AG09309 (cell line): Measurements from ENCODE around the gene GAB1.

Experiments
- DNase-seq: peaks from one replicate; pipeline ENCODE4 v3.0.0-alpha.2; 2010; ENCODE audit warnings: low read depth
- H3K4me3 ChIP-seq: 2 replicates; pipeline ENCODE4 v1.5.1; 2011; ENCODE audit warnings: mild to moderate bottlenecking, low read depth, low read length, moderate library complexity; ENCODE audit not compliant: control insufficient read depth
- TF ChIP-seq, protein P1 (sequence below): IDR thresholded peaks from 2 replicates; pipeline ENCODE4 v1.5.1; 2011; ENCODE audit warnings: mild to moderate bottlenecking, low read depth, low read length, inconsistent platforms; ENCODE audit not compliant: insufficient read depth, control insufficient read depth; ENCODE audit errors: missing control alignments

The GAB1 gene

DNA sequence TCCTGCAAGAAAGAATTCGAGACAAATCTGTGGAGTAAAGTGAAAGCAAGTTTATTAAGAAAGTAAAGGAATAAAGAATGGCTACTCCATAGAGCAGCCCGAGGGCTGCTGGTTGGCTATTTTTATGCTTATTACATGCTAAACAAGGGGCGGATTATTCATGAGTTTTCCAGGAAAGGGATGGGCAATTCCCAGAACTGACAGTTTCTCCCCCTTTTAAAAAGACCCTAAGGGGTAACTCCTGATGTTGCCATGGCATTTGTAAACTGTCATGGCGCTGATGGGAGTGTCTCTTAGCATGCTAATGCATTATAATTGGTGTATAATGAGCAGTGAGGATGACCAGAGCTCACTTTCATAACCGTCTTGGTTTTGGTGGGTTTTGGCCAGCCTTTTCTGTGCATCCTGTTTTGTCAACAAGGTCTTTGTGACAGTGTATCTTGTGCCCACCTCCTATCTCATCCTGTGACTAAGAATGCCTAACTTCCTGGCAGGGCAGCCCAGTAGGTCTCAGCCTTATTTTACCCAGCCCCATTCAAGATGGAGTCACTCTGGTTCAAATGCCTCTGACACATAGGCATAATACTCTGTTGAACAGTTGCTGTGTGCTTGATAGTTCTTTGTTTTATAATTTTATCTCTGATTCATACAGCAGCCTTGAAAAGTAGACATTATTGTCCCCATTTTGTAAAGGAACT lies 25.8 kb downstream of the GAB1 start:
- TF ChIP-seq, protein P1, sequence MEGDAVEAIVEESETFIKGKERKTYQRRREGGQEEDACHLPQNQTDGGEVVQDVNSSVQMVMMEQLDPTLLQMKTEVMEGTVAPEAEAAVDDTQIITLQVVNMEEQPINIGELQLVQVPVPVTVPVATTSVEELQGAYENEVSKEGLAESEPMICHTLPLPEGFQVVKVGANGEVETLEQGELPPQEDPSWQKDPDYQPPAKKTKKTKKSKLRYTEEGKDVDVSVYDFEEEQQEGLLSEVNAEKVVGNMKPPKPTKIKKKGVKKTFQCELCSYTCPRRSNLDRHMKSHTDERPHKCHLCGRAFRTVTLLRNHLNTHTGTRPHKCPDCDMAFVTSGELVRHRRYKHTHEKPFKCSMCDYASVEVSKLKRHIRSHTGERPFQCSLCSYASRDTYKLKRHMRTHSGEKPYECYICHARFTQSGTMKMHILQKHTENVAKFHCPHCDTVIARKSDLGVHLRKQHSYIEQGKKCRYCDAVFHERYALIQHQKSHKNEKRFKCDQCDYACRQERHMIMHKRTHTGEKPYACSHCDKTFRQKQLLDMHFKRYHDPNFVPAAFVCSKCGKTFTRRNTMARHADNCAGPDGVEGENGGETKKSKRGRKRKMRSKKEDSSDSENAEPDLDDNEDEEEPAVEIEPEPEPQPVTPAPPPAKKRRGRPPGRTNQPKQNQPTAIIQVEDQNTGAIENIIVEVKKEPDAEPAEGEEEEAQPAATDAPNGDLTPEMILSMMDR = no peak
- no peak for DNase-seq
- no peak overlapping the region for H3K4me3 ChIP-seq

DNA sequence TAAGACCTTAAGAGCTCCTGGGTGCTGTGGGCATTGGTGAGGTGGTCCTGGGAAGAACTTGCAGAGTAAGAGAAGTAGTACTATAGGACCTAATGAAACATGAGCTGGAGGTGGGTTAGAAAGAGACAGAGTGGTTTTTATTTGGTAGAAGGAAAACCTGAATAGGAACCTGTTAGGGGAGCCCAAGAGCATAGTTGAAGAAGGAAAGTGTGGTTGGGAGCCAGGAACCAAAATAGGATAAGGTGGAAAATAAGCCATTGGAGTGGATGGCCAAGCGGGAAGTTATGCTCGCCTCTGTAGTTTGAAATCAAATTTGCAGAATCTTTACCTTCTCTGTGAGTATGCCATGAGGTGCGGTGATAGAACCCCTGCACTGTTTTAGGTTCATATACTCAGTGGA lies 26.7 kb downstream of the GAB1 start:
- TF ChIP-seq, protein P1 = no peak
- DNase-seq = no peak
- no peak overlapping the region for H3K4me3 ChIP-seq

DNA sequence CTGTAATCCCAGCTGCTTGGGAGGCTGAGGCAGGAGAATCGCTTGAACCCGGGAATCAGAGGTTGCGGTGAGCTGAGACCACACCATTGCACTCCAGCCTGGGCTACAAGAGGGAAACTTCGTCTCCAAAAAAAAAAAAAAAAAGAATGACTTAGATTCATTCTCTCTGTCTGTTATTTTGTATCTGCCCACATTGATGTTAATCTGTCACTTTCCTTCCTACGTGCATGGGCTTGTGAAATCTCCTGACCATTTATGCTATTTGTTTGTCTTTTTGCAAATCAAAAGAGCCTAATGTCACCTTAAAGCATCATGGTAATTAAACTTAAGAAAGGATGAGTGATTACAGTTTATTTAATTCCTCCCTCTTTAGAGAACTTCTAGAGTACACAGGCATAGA lies 27.4 kb downstream of the GAB1 start:
- TF ChIP-seq, protein P1 = no peak
- no peak overlapping the region for H3K4me3 ChIP-seq
- no peak for DNase-seq

DNA sequence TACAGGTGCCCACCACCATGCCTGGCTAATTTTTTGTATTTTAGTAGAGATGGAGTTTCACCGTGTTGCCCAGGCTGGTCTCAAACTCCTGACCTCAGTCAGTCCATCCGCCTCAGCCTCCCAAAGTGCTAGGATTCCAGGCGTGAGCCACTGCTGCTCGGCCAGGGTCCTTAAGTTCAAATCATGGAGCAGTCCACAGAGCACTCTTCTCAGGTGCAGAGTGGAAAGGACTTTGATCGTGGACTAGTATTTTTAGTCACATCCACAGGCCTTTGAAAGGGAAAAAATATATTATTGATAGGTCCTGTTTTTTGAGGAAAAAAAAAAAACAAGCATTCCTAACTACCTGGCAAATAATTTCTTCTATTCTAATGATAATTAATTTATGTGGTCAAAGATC lies 31.2 kb downstream of the GAB1 start:
- no peak for DNase-seq
- TF ChIP-seq, protein P1 = no peak
- no peak overlapping the region for H3K4me3 ChIP-seq

DNA sequence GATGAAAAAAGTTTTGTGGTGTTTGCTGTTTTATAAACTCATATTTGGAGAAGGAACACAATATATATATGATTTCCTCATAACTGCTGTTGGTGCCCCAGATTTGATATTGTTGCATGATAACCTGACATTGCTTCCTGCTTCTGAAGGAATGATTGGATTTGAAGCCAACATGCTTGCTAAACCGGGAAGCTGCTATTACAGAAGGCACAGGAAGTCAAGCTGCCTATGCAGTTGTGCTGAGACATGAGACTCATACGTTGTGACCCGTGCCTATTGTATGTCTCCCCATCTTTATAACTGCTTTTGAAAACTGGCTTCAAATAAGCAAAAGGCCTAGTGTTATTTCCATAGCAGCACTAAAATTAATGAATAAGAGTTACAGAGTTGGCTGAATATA lies 32.9 kb downstream of the GAB1 start:
- TF ChIP-seq, protein P1 = no peak
- H3K4me3 ChIP-seq = no peak overlapping the region
- no peak for DNase-seq

DNA sequence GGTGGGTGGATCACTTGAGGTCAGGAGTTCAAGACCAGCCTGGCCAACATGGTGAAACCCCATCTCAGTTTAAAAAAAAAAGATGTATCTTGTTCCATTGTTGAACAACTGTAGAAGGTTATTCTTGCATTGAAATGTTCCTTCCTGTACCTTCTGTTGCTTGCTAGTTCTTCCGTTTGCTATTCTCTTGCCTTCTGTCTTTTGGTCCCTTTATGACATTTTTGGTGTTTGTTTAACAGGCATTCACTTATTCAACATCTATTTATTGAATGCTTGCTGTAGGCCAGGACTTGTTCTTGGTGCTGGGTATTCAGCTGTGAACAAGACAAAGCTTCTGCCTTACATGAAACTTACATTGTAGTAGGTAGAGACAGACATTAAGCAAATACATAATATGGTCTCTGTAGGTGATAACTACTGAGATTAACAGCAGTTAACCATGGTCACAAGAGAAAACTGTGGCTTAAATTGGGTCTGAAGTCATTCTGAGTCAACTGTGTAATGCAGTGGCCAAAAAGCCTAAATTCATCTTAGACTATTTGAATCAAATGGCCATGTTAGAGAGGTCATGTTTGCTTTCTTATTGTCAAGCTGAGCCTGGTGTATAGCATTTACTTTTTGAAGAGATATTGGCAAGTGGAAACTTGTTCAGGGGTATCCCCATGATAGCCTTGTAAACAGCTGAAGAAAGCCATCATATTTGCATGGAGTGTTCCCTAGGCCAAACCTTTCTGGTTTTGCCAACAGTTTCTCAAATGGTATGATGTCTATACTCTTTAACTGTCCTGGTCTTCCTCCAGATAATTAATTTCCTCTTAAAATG lies 35.6 kb downstream of the GAB1 start:
- no peak overlapping the region for H3K4me3 ChIP-seq
- no peak for DNase-seq
- TF ChIP-seq, protein P1 = no peak
